Measurements from ENCODE around the gene SPINK5.
"Not testable (repeated sequence)": the region's sequence is repeated elsewhere in the genome, so short reads cannot be mapped to it uniquely, and the experiment has no call there.

Gene SPINK5

DNA sequence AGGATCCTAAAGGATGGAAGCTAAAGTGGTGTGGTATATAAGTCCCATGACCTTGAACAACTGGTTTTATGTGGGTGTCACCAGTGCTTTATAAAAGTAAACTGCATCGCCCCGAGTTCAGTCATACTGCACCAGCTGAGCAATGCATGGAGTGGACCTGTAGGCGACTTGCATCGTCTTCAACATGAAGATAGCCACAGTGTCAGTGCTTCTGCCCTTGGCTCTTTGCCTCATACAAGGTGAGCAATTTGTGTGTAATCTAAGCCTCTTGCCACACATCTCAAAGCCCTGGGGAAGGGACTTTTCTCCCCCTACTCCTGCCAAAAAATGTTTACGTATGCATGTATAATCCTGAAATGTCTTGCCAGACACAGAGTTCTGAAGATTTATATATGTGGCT, at the start of gene SPINK5:
Gene SPINK5 (plus strand): TSS at position 120 of the 400 bp plus-strand sequence. CDS start 65 bp downstream, at position 185.
- no peak for DNase-seq (ENCODE audit: low spot score)

- no peak for DNase-seq (ENCODE audit: low spot score)
Observed at GRCh38 chr5:148014276-148014675, 49.5 kb upstream of the SPINK5 start.

DNA sequence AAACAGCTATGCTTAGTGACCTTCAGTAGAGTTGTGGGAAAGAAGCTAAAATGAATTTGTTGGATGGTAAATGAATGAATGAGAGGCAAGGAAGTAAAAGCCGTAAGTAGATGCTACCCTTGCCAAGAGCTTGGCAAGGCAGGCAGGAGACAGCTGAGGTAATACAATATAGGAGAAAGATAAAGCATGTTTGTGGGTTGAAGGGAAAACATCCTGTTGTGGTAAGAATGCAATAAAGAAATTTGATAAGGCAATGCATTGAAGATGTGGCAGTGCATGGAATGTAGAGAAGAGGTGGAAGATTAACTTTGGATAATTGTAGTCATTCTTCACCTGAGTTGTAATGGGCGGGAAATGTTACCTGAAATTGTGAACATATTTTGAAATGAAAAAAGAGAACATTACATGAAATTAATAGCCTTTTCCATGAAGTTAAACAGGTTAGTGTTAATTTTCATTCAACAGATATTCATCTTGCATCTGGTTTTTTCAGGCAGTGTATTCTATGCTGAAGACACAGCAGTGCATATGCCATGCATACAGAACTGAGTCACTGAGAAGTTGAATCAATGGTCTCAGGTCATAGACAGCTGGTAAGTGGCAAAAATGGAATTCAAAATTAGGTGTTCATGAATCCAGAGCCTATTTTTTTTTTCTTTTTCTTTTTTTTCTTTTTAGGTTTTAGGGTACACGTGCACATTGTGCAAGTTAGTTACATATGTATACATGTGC, 43.4 kb upstream of the SPINK5 start:
- DNase-seq (ENCODE audit: low spot score): no peak

DNA sequence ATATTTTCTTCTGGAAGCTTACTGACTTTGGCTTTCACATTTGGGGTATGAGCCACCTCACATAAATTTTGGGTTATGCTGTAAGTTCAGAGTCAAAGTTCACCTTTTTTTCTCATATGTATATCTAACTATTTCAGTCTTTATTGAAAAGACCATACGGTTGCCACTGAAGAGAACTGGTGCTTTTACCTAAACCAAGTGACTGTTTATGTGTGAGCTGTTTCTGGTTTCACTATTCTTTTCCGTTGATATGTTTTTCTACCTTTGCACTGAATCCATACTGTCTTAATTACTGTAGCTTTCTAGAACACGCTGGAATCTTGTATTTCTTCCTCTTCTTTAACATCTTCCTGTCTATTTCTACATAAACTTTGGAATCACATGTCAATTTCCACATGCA, 36.3 kb upstream of the SPINK5 start:
- DNase-seq (ENCODE audit: low spot score): no peak

GRCh38 chr5:148029131-148029530, 34.6 kb upstream of the SPINK5 start:
- DNase-seq (ENCODE audit: low spot score): no peak

GRCh38 chr5:148033134-148033533, 30.6 kb upstream of the SPINK5 start:
- no peak for DNase-seq (ENCODE audit: low spot score)

DNA sequence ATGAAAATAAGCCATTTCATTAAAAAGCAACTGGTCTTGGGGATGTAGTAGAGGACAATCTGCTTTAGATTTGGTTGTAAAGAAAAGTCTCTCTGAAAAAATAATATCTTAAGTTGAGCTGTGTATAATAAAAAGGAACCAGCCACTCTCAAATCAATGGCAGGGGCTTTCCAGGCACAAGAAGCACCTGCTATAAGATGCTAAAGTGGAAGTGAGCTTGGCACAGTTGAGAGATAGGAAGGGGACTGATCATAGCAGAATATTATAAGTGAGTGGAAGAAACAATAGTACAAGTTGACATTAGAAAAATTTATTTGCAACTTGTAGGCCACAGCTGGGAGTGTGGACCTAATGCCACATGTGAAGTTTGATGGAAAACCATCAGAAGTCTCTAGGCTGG, 28.1 kb upstream of the SPINK5 start:
- DNase-seq (ENCODE audit: low spot score): no peak

- DNase-seq (ENCODE audit: low spot score): no peak
Observed at GRCh38 chr5:148042881-148043280, 20.9 kb upstream of the SPINK5 start.

GRCh38 chr5:148043705-148044104, 20.1 kb upstream of the SPINK5 start:
- no peak for DNase-seq (ENCODE audit: low spot score)

DNA sequence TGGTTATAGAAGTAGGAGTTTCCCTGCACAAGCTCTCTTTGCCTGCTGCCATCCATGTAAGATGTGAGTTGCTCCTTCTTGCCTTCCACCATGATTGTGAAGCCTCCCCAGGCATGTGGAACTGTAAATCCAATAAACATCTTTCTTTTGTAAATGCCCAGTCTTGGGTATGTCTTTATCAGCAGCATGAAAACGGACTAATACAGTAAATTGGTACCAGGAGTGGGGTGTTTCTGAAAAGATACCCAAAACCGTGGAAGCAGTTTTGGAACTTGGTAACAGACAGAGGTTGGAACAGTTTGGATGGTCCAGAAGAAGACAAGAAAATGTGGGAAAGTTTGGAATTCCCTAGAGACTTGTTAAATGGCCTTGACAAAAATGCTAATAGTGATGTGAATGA, 8.6 kb upstream of the SPINK5 start:
- not testable (repeated sequence) for DNase-seq (ENCODE audit: low spot score)

- DNase-seq (ENCODE audit: low spot score): no peak
Observed at GRCh38 chr5:148060309-148060708, 3.5 kb upstream of the SPINK5 start.

DNA sequence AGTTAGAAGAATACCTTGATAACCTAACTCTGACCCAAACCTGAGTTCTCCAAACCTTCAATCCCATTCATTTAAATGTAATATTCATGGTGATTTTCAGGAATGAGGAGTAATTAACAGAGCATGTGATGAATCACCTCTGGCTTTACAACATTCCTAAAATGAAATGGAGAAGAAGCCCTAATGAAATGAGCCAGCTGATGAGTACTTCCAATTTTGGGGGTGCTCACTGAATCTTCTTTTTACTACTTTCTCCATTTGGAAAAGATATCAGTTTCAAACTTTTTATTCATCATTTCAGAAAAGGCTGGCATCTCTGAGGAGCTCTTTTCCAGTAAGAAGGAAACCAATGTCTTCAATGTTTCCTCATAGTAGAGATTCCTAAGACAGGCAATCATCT, 2.9 kb upstream of the SPINK5 start:
- no peak for DNase-seq (ENCODE audit: low spot score)

- no peak for DNase-seq (ENCODE audit: low spot score)
Observed at GRCh38 chr5:148070621-148071020, 6.8 kb downstream of the SPINK5 start.

GRCh38 chr5:148072207-148072606, 8.4 kb downstream of the SPINK5 start:
- DNase-seq (ENCODE audit: low spot score): no peak

DNA sequence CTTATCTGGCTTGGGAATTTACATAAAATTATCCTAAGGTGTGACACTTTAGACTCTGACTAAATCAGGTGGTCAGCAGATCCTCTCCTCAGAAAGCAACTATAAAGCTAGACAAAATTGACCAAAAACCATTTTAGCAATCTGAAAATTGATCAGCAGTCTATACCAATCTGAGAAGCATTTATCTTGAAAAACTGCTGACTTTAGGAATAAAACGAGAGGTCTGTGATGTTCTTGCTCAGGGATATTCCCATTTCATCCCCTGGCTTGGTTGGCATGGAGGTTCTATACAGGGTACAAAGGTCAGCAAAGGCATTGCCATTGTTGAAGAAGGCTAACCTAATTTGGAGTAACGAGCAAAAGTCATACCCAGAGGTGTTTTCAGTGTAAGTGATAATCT, 11.7 kb downstream of the SPINK5 start:
- no peak for DNase-seq (ENCODE audit: low spot score)

- no peak for DNase-seq (ENCODE audit: low spot score)
Observed at GRCh38 chr5:148083203-148083602, 19.4 kb downstream of the SPINK5 start.

DNA sequence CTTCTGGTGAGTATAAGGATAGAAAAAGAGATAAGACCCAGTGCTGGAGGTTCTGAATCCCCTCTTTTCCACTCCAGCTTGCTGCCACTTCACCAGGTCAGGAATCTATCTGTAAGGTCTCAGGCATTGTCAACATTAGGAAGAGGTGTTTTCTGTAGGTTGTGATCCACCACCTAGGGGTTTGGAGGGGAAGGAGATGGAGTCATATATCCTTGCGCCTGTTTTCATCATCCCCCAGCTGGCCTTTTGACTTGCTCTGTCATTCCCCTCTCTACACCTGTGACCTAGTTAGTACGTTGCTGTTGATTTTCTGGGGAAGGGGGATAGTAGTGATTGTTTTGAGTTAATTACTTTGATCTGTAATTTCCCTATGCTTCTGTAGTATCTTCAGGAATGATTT, 20.5 kb downstream of the SPINK5 start:
- DNase-seq (ENCODE audit: low spot score): no peak

- no peak for DNase-seq (ENCODE audit: low spot score)
Observed at GRCh38 chr5:148085310-148085709, 21.5 kb downstream of the SPINK5 start.

GRCh38 chr5:148085977-148086705, 22.4 kb downstream of the SPINK5 start:
- DNase-seq (ENCODE audit: low spot score): no peak

DNA sequence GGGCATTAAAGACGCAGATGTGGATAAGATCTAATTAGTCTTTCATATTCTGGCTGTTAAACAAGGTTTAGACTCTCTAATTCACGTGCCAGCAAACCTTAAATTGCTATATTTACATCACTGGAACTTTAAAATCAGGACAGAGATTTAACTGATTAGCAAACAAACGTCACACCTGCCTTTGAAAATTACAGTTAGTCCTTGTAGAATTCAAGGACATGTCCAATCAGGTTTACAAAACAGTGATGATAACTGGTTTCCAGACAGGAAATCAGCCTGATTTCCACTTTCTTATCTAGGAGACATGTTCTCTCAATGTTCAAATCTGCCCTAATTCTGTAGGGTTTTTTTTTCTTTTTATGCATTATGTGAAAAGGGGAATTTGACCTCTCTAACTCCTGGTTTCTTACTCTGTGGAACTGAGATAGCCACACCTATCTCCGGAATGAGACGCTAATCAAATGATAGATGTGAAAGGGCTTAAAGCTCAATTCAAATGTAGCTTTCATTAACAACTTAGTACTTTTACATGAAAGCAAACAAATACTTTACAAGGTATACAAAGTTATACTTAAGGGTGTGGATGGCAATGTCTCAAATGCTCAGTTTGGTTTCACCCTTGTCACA, 26.5 kb downstream of the SPINK5 start:
- no peak for DNase-seq (ENCODE audit: low spot score)

- DNase-seq (ENCODE audit: low spot score): no peak
Observed at GRCh38 chr5:148090773-148091250, 27.0 kb downstream of the SPINK5 start.

DNA sequence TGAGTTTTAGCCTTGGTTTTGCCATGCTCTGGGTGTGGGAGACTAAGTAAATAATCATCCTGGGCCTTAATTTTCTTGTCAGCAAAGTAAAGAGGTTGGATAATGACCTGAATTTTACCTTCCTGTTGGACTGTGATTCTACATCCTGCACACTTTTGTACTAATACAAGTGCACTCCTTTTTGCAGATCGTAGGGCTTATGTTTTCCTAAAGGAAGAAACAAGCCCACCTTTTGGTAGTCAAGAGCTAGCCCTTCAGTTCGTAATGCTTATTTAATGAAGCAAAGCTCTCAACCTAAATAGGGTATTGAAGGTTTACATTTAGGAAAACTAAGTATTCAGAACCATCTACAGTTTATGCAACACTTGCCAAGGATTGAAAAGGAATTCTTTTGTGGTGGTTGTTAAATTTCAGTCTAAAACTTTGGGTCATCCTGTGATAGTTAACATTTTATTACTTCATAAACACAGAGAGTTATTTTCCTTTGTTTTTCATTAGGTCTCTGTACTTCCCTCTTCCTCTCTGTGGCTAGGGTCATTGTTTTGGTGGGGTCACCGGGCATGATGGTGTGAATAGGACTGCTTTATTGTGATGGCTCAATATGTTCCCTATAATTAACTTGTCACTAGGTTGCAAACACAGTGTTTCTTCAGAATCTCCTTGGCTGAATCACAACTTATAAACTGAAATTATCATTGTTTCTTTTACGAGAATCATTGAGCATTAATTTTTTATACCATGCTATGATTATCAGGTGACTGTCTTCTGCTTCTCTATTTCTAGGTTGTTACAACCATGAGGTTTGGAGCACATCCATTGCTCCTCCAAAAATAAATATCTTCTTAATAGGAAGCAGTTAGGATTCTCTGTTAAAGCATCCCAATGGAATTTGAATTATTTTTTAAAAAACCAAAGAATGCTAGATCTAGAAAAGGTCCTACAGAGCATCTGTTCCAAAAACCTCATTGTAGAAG, 28.5 kb downstream of the SPINK5 start:
- no peak for DNase-seq (ENCODE audit: low spot score)
